Neural progenitor cell (in vitro differentiated cells): Measurements from ENCODE around the gene ERBB4.
"Not testable (repeated sequence)": the region's sequence is repeated elsewhere in the genome, so short reads cannot be mapped to it uniquely, and the experiment has no call there.

Experiments used
- EZH2 ChIP-seq: fragments of 200-600 bp; sonication (generic); IDR thresholded peaks from 2 replicates; pipeline ENCODE4 v1.6.1; 2017; ENCODE audit warnings: antibody characterized with exemption, mild to moderate bottlenecking, moderate library complexity
- TF ChIP-seq, protein P1 (sequence below): fragments of 200-600 bp; sonication (generic); IDR thresholded peaks from 2 replicates; pipeline ENCODE4 v1.5.1; 2017; ENCODE audit warnings: antibody characterized with exemption, mild to moderate bottlenecking

- TF ChIP-seq, protein P1, sequence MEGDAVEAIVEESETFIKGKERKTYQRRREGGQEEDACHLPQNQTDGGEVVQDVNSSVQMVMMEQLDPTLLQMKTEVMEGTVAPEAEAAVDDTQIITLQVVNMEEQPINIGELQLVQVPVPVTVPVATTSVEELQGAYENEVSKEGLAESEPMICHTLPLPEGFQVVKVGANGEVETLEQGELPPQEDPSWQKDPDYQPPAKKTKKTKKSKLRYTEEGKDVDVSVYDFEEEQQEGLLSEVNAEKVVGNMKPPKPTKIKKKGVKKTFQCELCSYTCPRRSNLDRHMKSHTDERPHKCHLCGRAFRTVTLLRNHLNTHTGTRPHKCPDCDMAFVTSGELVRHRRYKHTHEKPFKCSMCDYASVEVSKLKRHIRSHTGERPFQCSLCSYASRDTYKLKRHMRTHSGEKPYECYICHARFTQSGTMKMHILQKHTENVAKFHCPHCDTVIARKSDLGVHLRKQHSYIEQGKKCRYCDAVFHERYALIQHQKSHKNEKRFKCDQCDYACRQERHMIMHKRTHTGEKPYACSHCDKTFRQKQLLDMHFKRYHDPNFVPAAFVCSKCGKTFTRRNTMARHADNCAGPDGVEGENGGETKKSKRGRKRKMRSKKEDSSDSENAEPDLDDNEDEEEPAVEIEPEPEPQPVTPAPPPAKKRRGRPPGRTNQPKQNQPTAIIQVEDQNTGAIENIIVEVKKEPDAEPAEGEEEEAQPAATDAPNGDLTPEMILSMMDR = not testable (repeated sequence)
- TF ChIP-seq EZH2 = not testable (repeated sequence)
These were observed 76.9 kb downstream of the ERBB4 start for GRCh38 chr2:212461708-212462107.
